ENCODE results near the gene DCLK1.

The DCLK1 gene

GRCh38 chr13:35854286-35854685 lies 276.9 kb downstream of the DCLK1 start:
- no peak for DNase-seq

GRCh38 chr13:35851881-35852280 lies 279.3 kb downstream of the DCLK1 start:
- no peak for DNase-seq

GRCh38 chr13:35851356-35851755 lies 279.8 kb downstream of the DCLK1 start:
- DNase-seq, result no peak

- DNase-seq, result no peak
These were observed 280.6 kb downstream of the DCLK1 start for GRCh38 chr13:35850569-35850968.

GRCh38 chr13:35849256-35849644 lies 281.9 kb downstream of the DCLK1 start:
- DNase-seq, result no peak

GRCh38 chr13:35848336-35849255 lies 282.6 kb downstream of the DCLK1 start:
- DNase-seq, result no peak

- DNase-seq, result no peak
These were observed 287.9 kb downstream of the DCLK1 start for GRCh38 chr13:35843272-35843671.

DNA sequence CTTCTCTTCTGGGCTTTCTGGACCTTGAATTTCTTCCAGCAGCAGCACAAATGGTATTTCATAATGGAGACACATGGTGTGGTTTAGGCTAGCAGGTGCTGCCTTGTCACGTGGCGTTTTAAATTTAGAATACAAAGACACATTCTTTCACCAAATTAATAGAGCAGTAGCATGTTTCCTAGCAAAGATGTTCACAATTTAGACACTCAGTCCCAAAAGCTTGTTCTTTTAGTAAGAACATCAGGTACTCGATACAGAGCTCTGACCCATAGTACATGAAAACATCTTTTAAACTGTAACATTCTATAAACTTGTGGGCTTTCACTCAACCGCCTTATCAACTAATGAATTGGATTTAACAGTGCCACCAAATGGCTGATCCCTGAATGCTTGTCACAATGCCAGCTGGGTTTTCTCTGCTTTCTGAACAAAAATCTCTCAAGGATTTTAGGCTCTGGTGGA lies 290.1 kb downstream of the DCLK1 start:
- no peak for DNase-seq

DNA sequence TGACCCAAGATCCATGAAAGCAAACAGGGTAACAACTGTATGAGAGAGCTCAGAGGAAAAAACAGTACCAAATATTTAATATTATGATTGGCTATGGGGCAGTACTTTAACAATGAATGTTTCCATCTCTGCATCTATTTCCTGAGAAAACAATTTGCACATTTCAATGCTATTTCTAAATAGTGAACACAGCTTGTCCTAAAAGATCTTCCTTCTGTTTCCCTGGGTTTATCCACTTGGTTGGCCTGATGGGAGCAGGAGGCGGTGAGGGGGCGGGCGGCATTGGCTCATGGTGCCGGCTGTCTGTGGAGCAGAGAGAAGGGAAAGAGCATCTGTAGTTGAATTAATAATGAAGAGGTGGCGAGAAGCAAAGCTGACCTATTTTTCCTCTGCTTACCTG lies 291.4 kb downstream of the DCLK1 start:
- DNase-seq, result no peak

DNA sequence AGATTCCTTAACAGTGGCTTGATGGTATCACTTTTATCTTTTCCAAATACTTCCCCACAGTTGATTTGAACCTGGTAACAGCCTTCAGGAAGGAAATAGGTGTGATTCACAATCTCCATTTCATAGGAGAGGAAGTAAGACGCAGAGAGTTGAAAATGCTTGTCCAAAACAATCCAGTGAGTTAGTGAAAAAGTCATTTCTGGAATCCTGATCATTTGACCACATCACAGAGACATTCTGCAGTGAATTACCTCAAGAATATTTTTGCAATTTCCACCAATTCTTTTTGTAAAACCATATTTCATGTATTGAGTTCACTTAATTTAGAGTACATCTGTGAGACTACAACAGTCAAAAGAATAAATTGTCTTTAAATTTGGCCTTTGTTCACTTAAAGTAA lies 292.8 kb downstream of the DCLK1 start:
- no peak for DNase-seq

GRCh38 chr13:35836446-35836845 lies 294.7 kb downstream of the DCLK1 start:
- no peak for DNase-seq

- DNase-seq, result no peak
These were observed 295.2 kb downstream of the DCLK1 start for GRCh38 chr13:35835989-35836388.

GRCh38 chr13:35833608-35834275 lies 297.4 kb downstream of the DCLK1 start:
- no peak for DNase-seq

DNA sequence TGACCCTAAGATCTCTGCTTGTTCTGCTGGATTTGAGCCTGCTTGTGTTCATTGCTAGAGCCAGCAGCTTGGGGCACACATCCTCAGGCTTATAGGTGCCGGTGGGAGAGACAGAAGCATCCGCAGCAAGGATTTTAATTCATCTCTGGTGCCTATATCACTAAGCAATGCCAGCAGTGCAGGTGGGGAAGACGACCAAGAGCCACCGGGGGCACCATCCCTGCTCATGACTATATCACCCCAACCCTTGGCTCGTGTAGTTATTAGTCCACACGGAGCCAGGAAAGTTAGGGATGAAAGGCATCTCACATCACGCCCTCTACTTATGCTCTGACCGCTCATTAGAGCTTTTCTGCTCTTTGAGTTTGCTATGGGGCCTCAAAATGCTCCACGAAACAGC lies 298.2 kb downstream of the DCLK1 start:
- DNase-seq, result no peak

GRCh38 chr13:35832551-35832950 lies 298.6 kb downstream of the DCLK1 start:
- DNase-seq, result no peak

GRCh38 chr13:35830850-35831450 lies 300.2 kb downstream of the DCLK1 start:
- DNase-seq, result no peak

- DNase-seq, result no peak
These were observed 304.4 kb downstream of the DCLK1 start for GRCh38 chr13:35826626-35827254.

DNA sequence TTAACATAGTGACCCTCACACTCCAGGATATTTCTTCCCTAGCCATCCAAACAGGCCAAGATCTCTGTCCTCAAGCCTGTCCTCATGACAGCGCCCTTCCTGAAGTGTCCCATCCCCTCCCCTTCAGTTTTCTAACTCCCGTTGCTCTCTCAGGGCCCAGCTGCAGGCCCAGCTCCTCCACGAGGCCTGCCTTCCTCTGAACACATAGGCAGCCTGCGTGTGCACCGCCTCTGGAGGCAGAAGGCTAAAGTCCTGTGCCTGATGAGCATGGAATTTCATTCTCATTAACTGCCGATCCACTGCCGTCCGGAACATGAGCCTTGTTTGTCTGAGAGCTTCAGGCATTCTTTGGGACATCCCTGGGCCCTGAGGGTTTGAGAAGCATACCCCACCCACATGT lies 306.4 kb downstream of the DCLK1 start:
- DNase-seq, result no peak

DNA sequence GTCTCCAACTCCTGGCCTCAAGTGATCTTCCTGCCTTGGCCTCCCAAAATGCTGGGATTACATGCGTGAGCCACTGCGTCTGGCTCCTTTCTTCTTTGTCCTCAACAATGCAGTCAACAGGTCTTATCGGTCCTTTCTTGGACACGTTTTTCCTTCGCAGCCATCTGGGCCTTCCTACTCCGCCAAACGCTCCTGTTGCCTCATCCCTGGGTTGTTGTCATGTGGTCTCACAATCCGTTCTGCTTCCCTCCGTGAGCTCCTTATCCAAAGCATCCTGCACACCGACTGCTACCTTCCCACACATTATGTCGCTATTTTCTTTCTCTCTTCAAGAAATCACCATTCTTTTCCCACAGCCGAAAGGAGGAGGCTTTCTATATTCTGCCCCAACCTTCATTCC lies 306.8 kb downstream of the DCLK1 start:
- DNase-seq, result no peak

- no peak for DNase-seq
These were observed 308.5 kb downstream of the DCLK1 start for GRCh38 chr13:35822666-35823065.

- no peak for DNase-seq
These were observed 312.5 kb downstream of the DCLK1 start for GRCh38 chr13:35818633-35819067.

- DNase-seq, result no peak
These were observed 313.3 kb downstream of the DCLK1 start for GRCh38 chr13:35817642-35818607.

All from CD4-positive, alpha-beta T cell treated with Interferon gamma for 1 hour (primary cell).